Raji (cell line): Measurements from ENCODE around the gene GRID2.

ENCODE experiments used
- POLR2A ChIP-seq: IDR thresholded peaks from 2 replicates; pipeline ENCODE4 v1.6.1; 2011; ENCODE audit warnings: low read depth, low read length, control low read depth; ENCODE audit not compliant: insufficient read depth

The GRID2 gene

GRCh38 chr4:93299118-93299517 is 995.4 kb downstream of the GRID2 start:
- no peak for TF ChIP-seq POLR2A

GRCh38 chr4:93302310-93302709 is 998.5 kb downstream of the GRID2 start:
- no peak for TF ChIP-seq POLR2A

- no peak for TF ChIP-seq POLR2A
Observed at GRCh38 chr4:93303440-93303839, 999.7 kb downstream of the GRID2 start.

- TF ChIP-seq POLR2A = no peak
Observed at GRCh38 chr4:93312299-93312698, 1008.5 kb downstream of the GRID2 start.

GRCh38 chr4:93313197-93313596 is 1009.4 kb downstream of the GRID2 start:
- TF ChIP-seq POLR2A = no peak

- TF ChIP-seq POLR2A = no peak
Observed at GRCh38 chr4:93317057-93317456, 1013.3 kb downstream of the GRID2 start.

GRCh38 chr4:93317561-93317960 is 1013.8 kb downstream of the GRID2 start:
- no peak for TF ChIP-seq POLR2A

GRCh38 chr4:93319041-93319440 is 1015.3 kb downstream of the GRID2 start:
- no peak for TF ChIP-seq POLR2A

- no peak for TF ChIP-seq POLR2A
Observed at GRCh38 chr4:93320356-93320755, 1016.6 kb downstream of the GRID2 start.

- no peak for TF ChIP-seq POLR2A
Observed at GRCh38 chr4:93327346-93327745, 1023.6 kb downstream of the GRID2 start.

GRCh38 chr4:93334003-93334402 is 1030.2 kb downstream of the GRID2 start:
- TF ChIP-seq POLR2A = no peak

GRCh38 chr4:93337196-93337595 is 1033.4 kb downstream of the GRID2 start:
- TF ChIP-seq POLR2A = no peak

GRCh38 chr4:93342738-93343137 is 1039.0 kb downstream of the GRID2 start:
- no peak for TF ChIP-seq POLR2A

- no peak for TF ChIP-seq POLR2A
Observed at GRCh38 chr4:93346840-93347239, 1043.1 kb downstream of the GRID2 start.

- TF ChIP-seq POLR2A = no peak
Observed at GRCh38 chr4:93348896-93349295, 1045.1 kb downstream of the GRID2 start.

GRCh38 chr4:93351846-93352245 is 1048.1 kb downstream of the GRID2 start:
- no peak for TF ChIP-seq POLR2A

GRCh38 chr4:93355411-93355810 is 1051.6 kb downstream of the GRID2 start:
- TF ChIP-seq POLR2A = no peak

- no peak for TF ChIP-seq POLR2A
Observed at GRCh38 chr4:93359586-93359985, 1055.8 kb downstream of the GRID2 start.

- TF ChIP-seq POLR2A = no peak
Observed at GRCh38 chr4:93368968-93369367, 1065.2 kb downstream of the GRID2 start.

GRCh38 chr4:93370256-93370655 is 1066.5 kb downstream of the GRID2 start:
- no peak for TF ChIP-seq POLR2A
